IPS DF 6.9 (cell line): ENCODE results near the gene DNAJB8.

Source experiments
- DNase-seq: peaks from one replicate; pipeline ENCODE4 v3.0.0-alpha.2; 2013; ENCODE audit warnings: low read depth, low spot score
- H3K27ac ChIP-seq: one replicate; pipeline ENCODE4 v1.5.1; 2013; ENCODE audit warnings: low read length, control low read depth
- H3K27me3 ChIP-seq: 2 replicates; pipeline ENCODE4 v1.6.1; 2013; ENCODE audit warnings: mild to moderate bottlenecking, low read length; ENCODE audit not compliant: control insufficient read depth, insufficient read depth
- H3K36me3 ChIP-seq: 2 replicates; pipeline ENCODE4 v1.6.1; 2013; ENCODE audit warnings: low read length; ENCODE audit not compliant: control insufficient read depth, insufficient read depth
- H3K4me1 ChIP-seq: 2 replicates; pipeline ENCODE4 v1.6.1; 2013; ENCODE audit warnings: low read length; ENCODE audit not compliant: control insufficient read depth, insufficient read depth
- H3K4me3 ChIP-seq: 2 replicates; pipeline ENCODE4 v1.5.1; 2013; ENCODE audit warnings: mild to moderate bottlenecking, low read length
- H3K9me3 ChIP-seq: 2 replicates; pipeline ENCODE4 v1.6.1; 2013; ENCODE audit warnings: low read length, inconsistent platforms; ENCODE audit not compliant: control insufficient read depth, insufficient read depth
- WGBS: extraction: QIAGEN DNeasy Blood & Tissue Kit; methylation state at CpG from one replicate; pipeline ENCODE4 v1.1.7; 2013; ENCODE audit warnings: mixed read lengths, missing lambda C conversion rate; ENCODE audit not compliant: insufficient read length, insufficient coverage; 5-methylcytosine and 5-hydroxymethylcytosine counted together

DNAJB8 gene

GRCh38 chr3:128473737-128474136 lies 7.0 kb upstream of the DNAJB8 start:
- no CpG with 5 or more reads among the region's 4 CpGs for WGBS
- 0 out of 2 replicates have a peak, but pooled peaks cover 1% of the 10 kb centered on the region for H3K4me1 ChIP-seq
- DNase-seq = no peak
- H3K4me3 ChIP-seq = no peak overlapping the region
- no peaks in the 10 kb centered on the region for H3K36me3 ChIP-seq
- H3K27me3 ChIP-seq = peaks cover 76% of the 10 kb centered on the region
- no peaks in the 10 kb centered on the region for H3K9me3 ChIP-seq
- no peak overlapping the region for H3K27ac ChIP-seq

GRCh38 chr3:128473180-128473519 lies 6.5 kb upstream of the DNAJB8 start:
- Histone ChIP-seq H3K9me3 (no peaks in the 10 kb centered on the region), H3K36me3 (no peaks in the 10 kb centered on the region), H3K4me3 (no peak overlapping the region), H3K4me1 (0 out of 2 replicates have a peak, but pooled peaks cover 1% of the 10 kb centered on the region), H3K27me3 (peaks cover 70% of the 10 kb centered on the region), H3K27ac (no peak overlapping the region)
- DNase-seq = no peak
- no CpG with 5 or more reads among the region's 6 CpGs for WGBS

GRCh38 chr3:128472449-128473179 lies 5.9 kb upstream of the DNAJB8 start:
- Histone ChIP-seq H3K36me3 (no peaks in the 10 kb centered on the region), H3K27me3 (peaks cover 65% of the 10 kb centered on the region)
- no CpG with 5 or more reads among the region's 13 CpGs for WGBS

GRCh38 chr3:128471720-128472119 lies 5.0 kb upstream of the DNAJB8 start:
- Histone ChIP-seq H3K27ac (no peak overlapping the region), H3K36me3 (no peaks in the 10 kb centered on the region), H3K9me3 (no peaks in the 10 kb centered on the region), H3K4me1 (0 out of 2 replicates have a peak, but pooled peaks cover 1% of the 10 kb centered on the region), H3K4me3 (no peak overlapping the region), H3K27me3 (peaks cover 57% of the 10 kb centered on the region)
- WGBS = no CpG with 5 or more reads among the region's 3 CpGs
- no peak for DNase-seq

More at GRCh38 chr3:128472449-128473179, 5.9 kb upstream of the DNAJB8 start:
- Histone ChIP-seq H3K4me3 (no peak overlapping the region), H3K27ac (no peak overlapping the region), H3K4me1 (0 out of 2 replicates have a peak, but pooled peaks cover 1% of the 10 kb centered on the region), H3K9me3 (no peaks in the 10 kb centered on the region)
- DNase-seq = no peak

GRCh38 chr3:128471110-128471509 lies 4.4 kb upstream of the DNAJB8 start:
- no peaks in the 10 kb centered on the region for H3K36me3 ChIP-seq
- no peak for DNase-seq
- peaks cover 54% of the 10 kb centered on the region for H3K27me3 ChIP-seq
- H3K4me1 ChIP-seq = 0 out of 2 replicates have a peak, but pooled peaks cover 1% of the 10 kb centered on the region
- no CpG with 5 or more reads among the region's 2 CpGs for WGBS
- no peaks in the 10 kb centered on the region for H3K9me3 ChIP-seq
- H3K27ac ChIP-seq = no peak overlapping the region
- no peak overlapping the region for H3K4me3 ChIP-seq

- DNase-seq = no peak
- WGBS = no CpG with 5 or more reads among the region's 13 CpGs
- H3K36me3 ChIP-seq = no peaks in the 10 kb centered on the region
- no peak overlapping the region for H3K27ac ChIP-seq
- peaks cover 46% of the 10 kb centered on the region for H3K27me3 ChIP-seq
- H3K4me1 ChIP-seq = 0 out of 2 replicates have a peak, but pooled peaks cover 1% of the 10 kb centered on the region
- no peaks in the 10 kb centered on the region for H3K9me3 ChIP-seq
- no peak overlapping the region for H3K4me3 ChIP-seq
Measured at GRCh38 chr3:128470134-128470899, 3.6 kb upstream of the DNAJB8 start.

GRCh38 chr3:128469556-128469955 lies 2.9 kb upstream of the DNAJB8 start:
- Histone ChIP-seq H3K36me3 (no peaks in the 10 kb centered on the region), H3K4me1 (0 out of 2 replicates have a peak, but pooled peaks cover under 1% of the 10 kb centered on the region), H3K4me3 (no peak overlapping the region), H3K27ac (no peak overlapping the region), H3K27me3 (peaks cover 41% of the 10 kb centered on the region), H3K9me3 (no peaks in the 10 kb centered on the region)
- no peak for DNase-seq
- no CpG with 5 or more reads among the region's 6 CpGs for WGBS

GRCh38 chr3:128468791-128469527 lies 2.3 kb upstream of the DNAJB8 start:
- Histone ChIP-seq H3K4me3 (no peak overlapping the region), H3K36me3 (no peaks in the 10 kb centered on the region), H3K27me3 (peaks cover 35% of the 10 kb centered on the region), H3K4me1 (no peaks in the 10 kb centered on the region), H3K9me3 (no peaks in the 10 kb centered on the region), H3K27ac (no peak overlapping the region)
- DNase-seq = no peak
- WGBS = no CpG with 5 or more reads among the region's 10 CpGs

- no peaks in the 10 kb centered on the region for H3K36me3 ChIP-seq
- no peaks in the 10 kb centered on the region for H3K9me3 ChIP-seq
- no peak overlapping the region for H3K4me3 ChIP-seq
- DNase-seq = no peak
- peaks cover 29% of the 10 kb centered on the region for H3K27me3 ChIP-seq
- no peak overlapping the region for H3K27ac ChIP-seq
- WGBS = no CpG with 5 or more reads among the region's 17 CpGs
- no peaks in the 10 kb centered on the region for H3K4me1 ChIP-seq
Measured at GRCh38 chr3:128468285-128468790, 1.6 kb upstream of the DNAJB8 start.

- Histone ChIP-seq H3K4me1 (0 out of 2 replicates have a peak, but pooled peaks cover 2% of the 10 kb centered on the region), H3K9me3 (no peaks in the 10 kb centered on the region), H3K36me3 (no peaks in the 10 kb centered on the region; the same call in 1 of the 2 replicates), H3K27me3 (peaks cover 3% of the 10 kb centered on the region; the same call in 1 of the 2 replicates), H3K4me3 (no peak overlapping the region), H3K27ac (no peak overlapping the region)
- no peak for DNase-seq
- no CpG with 5 or more reads among the region's 1 CpG for WGBS
Measured at GRCh38 chr3:128464702-128465101, 2.0 kb downstream of the DNAJB8 start.
